ENCODE data around the gene MYL7. TPM values are rescaled to one million over a fixed set of nuclear protein-coding genes. Genes with fewer than 3 reads are reported as not detected.

Gene MYL7
- total and polyA plus RNA-seq, 2 donors (not counting 3 experiments of a cell fraction or from before 2014, with no cell fraction given): not detected

DNA sequence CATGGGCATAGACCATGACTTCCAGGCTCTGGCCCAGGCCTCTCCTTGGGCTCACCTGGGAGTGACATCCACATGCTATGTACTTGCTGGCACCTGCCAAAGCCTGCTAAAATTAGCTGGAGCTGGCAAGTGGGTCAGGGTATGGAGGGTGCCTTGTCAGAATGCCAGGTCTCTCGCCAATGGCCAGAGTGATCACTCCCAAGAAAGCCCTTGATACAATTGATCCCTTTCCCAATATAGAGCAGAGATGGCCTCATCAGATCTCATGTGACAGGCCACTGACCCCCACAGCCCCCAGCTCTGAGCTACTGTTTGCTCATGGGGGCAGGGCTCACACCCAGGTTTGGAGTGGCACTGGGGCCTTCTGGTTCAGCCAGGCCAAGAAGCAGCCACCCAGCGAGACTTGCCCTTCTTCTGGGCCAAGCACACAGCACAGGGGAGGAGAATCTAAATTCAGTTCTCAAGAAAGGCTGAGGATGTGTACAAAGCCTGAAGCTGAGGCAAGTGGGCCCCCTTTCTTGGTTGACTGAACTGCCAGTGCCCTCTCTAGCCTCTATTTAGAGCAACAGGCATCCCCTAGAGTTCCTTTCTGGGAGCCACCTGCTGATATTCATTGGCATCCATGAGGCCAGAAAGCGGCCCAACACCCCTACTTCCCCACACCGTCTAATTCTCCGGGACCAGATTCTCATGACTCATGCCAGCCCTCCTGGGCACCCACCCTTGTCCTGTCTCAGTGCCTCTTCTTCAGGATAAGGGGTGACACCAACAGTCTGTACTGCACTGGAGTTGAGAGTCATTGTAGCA is 18.9 kb upstream of the MYL7 start:
- no peak overlapping the region for H3K4me3 ChIP-seq (replicated peaks in 1 of 3; ENCODE audit: insufficient read depth in 1 of 3, low read depth in 1 of 3, low read length in 3 of 3)
- no peaks in the 10 kb centered on the region for H4K20me1 ChIP-seq (replicated peaks; ENCODE audit: control insufficient read depth, extremely low read depth, insufficient read depth, low read length)
- H3K9ac ChIP-seq (replicated peaks; ENCODE audit: extremely low read depth, insufficient read depth, low read length): no peak overlapping the region
- intact Hi-C loops (cut with micrococcal nuclease) (no loop called here), dilution Hi-C loops (cut with MboI; ENCODE audit: extremely low pct_ligation_motif_present, low sequenced_read_pairs) (no loop called here)
- TF ChIP-seq JUN (IDR thresholded peaks at IDR 0.05; ENCODE audit: borderline replicate concordance, insufficient read depth, insufficient read length, low read depth): no peak
- no peak for TF ChIP-seq MYC (IDR thresholded peaks at IDR 0.05; ENCODE audit: low read depth, low read length)
- TF ChIP-seq, protein P1, sequence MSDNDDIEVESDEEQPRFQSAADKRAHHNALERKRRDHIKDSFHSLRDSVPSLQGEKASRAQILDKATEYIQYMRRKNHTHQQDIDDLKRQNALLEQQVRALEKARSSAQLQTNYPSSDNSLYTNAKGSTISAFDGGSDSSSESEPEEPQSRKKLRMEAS (IDR thresholded peaks at IDR 0.05; ENCODE audit: insufficient read depth, insufficient read length): no peak
- TF ChIP-seq POLR2AphosphoS5 (IDR thresholded peaks at IDR 0.05; ENCODE audit: insufficient read depth, low read depth, low read length): no peak
- no peak for TF ChIP-seq FOS (IDR thresholded peaks at IDR 0.05; ENCODE audit: borderline replicate concordance, insufficient read depth, low read length)
- TF ChIP-seq, protein P2, sequence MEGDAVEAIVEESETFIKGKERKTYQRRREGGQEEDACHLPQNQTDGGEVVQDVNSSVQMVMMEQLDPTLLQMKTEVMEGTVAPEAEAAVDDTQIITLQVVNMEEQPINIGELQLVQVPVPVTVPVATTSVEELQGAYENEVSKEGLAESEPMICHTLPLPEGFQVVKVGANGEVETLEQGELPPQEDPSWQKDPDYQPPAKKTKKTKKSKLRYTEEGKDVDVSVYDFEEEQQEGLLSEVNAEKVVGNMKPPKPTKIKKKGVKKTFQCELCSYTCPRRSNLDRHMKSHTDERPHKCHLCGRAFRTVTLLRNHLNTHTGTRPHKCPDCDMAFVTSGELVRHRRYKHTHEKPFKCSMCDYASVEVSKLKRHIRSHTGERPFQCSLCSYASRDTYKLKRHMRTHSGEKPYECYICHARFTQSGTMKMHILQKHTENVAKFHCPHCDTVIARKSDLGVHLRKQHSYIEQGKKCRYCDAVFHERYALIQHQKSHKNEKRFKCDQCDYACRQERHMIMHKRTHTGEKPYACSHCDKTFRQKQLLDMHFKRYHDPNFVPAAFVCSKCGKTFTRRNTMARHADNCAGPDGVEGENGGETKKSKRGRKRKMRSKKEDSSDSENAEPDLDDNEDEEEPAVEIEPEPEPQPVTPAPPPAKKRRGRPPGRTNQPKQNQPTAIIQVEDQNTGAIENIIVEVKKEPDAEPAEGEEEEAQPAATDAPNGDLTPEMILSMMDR (IDR thresholded peaks at IDR 0.05; ENCODE audit: extremely low read depth in 1 of 2, insufficient read depth in 1 of 2, low read depth in 1 of 2, low read length in 2 of 2): no peak
- no peak for TF ChIP-seq EZH2 (IDR thresholded peaks at IDR 0.05; ENCODE audit: borderline replicate concordance, low read depth, low read length, severe bottlenecking)
- no peak for TF ChIP-seq GATA2 (IDR thresholded peaks at IDR 0.05; ENCODE audit: insufficient read depth, insufficient read length, low read depth, low read length)
- TF ChIP-seq POLR2A (IDR thresholded peaks at IDR 0.05; ENCODE audit: low read depth, low read length): no peak
- no peak overlapping the region for H3K27ac ChIP-seq (ENCODE audit: insufficient read depth, low read depth, low read length)
- no peaks in the 10 kb centered on the region for H3K36me3 ChIP-seq (ENCODE audit: control insufficient read depth in 2 of 2, extremely low read depth in 1 of 2, insufficient read depth in 2 of 2, low read length in 2 of 2)
- FAIRE-seq: no peak
- no peak overlapping the region for H2AFZ ChIP-seq (ENCODE audit: low read depth, low read length)
- no peaks in the 10 kb centered on the region for H3K9me3 ChIP-seq (replicated peaks; ENCODE audit: control insufficient read depth, insufficient read depth, low read length)
- H3K27me3 ChIP-seq (ENCODE audit: control insufficient read depth in 2 of 2, insufficient read depth in 2 of 2, low read length in 2 of 2): peaks cover 13 to 25% of the 10 kb centered on the region in 2 experiments
- POLR2A ChIA-PET: no interaction called here
- BruUV-seq (replicated peaks): no TSS peak
- no peaks in the 10 kb centered on the region for H3K4me1 ChIP-seq (ENCODE audit: control insufficient read depth, extremely low read depth, insufficient read depth, low read length)
- H3K79me2 ChIP-seq (ENCODE audit: control insufficient read depth, insufficient read depth, low read length): no peaks in the 10 kb centered on the region
- H3K4me2 ChIP-seq (ENCODE audit: insufficient read depth, low read length): no peak overlapping the region
- CTCF ChIA-PET: no interaction called here
- no peak for DNase-seq (ENCODE audit: low read depth, low spot score)
- no peaks in the 10 kb centered on the region for H3K9me1 ChIP-seq (replicated peaks; ENCODE audit: control insufficient read depth, extremely low read depth, insufficient read depth, low read length)

All from endothelial cell of umbilical vein (primary cell).